GM12878 (cell line): ENCODE measurements around the gene CARM1.

Experiments used
- CTCF ChIP-seq, 3 experiments: IDR thresholded peaks in 2 of 3; conservative IDR thresholded peaks in 1 of 3; 2 replicates each; pipeline ENCODE4 v1.5.1; 2011; ENCODE audit warnings: low read depth in 3 of 3, low read length in 3 of 3, mild to moderate bottlenecking in 3 of 3, control low read depth in 2 of 3, moderate library complexity in 2 of 3, inconsistent platforms in 1 of 3, mixed read lengths in 1 of 3; ENCODE audit not compliant: control insufficient read depth in 2 of 3, insufficient read depth in 1 of 3; ENCODE audit errors: extremely low read depth in 1 of 3
- EED ChIP-seq: sonication (generic); IDR thresholded peaks from 2 replicates; pipeline ENCODE4 v1.6.1; 2016; ENCODE audit warnings: antibody characterized with exemption, low read depth
- NFIC ChIP-seq: IDR thresholded peaks from 2 replicates; pipeline ENCODE4 v1.6.1; 2012; ENCODE audit warnings: low read depth, mild to moderate bottlenecking, inconsistent platforms, low read length, moderate library complexity

DNA sequence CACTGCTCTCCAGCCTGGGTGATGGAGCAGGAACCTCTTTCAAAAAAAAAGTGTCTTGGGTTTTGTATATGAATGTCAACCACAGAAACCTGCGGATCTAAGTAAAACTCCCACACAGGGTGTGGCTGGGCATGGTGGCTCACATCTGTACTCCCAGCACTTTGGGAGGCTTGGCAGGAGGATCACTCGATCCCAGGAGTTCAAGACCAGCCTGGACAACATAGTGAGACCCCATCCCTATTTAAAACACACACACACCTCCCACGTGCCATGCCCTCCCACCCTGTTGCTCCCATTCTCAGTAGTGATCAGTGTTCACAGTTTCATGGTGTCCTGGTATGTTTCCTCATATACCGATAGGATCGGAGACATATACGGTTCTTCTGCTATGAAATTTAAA is 44.5 kb upstream of the CARM1 start:
- no peak for TF ChIP-seq CTCF (IDR thresholded peaks at IDR 0.05 in 2 of 3, conservative IDR thresholded peaks at IDR 0.05 in 1 of 3; ENCODE audit: control insufficient read depth in 2 of 3, extremely low read depth in 1 of 3, insufficient read depth in 1 of 3, low read depth in 3 of 3, low read length in 3 of 3)
- no peak for TF ChIP-seq NFIC
- TF ChIP-seq EED: no peak
